ENCODE results near the gene CRYL1. TPM values are rescaled to one million over a fixed set of nuclear protein-coding genes. Genes with fewer than 3 reads are reported as not detected.
A peak's percentile ranks its signal among the peaks of the same experiment; 100 is the strongest.

The CRYL1 gene
- total and polyA plus RNA-seq, 2 of the 13 experiments (the other 11 are each of a cell fraction or from before 2014, with no cell fraction given) = 57.2 to 115 TPM

DNA sequence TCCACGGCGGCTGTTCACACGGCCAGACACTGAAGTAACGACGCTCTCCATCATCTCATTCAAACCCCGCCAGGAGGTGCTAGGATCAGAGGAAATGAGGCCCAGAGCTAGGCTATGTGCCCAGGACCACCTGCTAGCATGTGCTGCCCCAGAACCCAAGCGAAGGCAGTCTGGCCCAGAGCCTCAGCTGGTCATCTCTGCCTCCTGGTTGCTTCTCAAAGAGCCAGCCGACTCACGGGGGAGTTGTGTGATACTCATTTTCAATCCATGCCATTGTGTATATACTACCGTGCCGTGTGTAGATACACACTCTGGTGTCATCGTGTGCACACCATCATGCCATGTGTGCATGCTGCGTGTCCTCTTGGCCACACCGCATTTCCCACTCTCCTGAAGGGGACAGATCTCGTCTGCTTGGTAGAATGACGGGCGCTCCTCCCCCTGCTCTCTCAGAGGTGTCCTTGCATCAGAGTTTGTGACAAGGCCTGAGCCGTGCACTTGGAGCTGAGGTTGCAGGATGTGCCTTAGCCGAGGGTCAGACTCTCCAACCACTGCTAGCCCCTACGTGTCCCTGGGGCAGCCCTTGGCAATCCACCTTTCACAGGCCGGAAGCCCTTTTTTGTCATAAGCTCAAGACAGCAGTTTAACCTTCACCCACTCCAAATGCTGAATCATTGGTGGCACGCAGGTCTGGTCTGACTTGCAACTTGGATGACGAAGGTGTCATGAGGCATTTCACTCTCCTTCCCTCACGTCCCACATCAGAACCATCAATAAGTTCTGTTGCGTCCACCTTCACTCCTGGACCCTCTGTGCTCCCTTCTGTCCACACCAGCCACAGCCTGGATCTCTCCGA, 130.4 kb downstream of the CRYL1 start:
- intact Hi-C loops (cut with micrococcal nuclease; ENCODE audit: unreplicated experiment) = no loop called here
- ATAC-seq = peak; percentile 39
- Histone ChIP-seq H4K20me1 (ENCODE audit: insufficient read depth, low read length) (no peaks in the 10 kb centered on the region), H3K9ac (ENCODE audit: insufficient read depth, low read depth, low read length) (no peak overlapping the region), H2AFZ (ENCODE audit: low read length) (no peak overlapping the region), H3K36me3 (replicated peaks in 1 of 2; ENCODE audit: control insufficient read depth in 1 of 2, insufficient read depth in 2 of 2, low read length in 2 of 2) (no peaks in the 10 kb centered on the region), H3K79me2 (ENCODE audit: insufficient read depth, low read length) (no peaks in the 10 kb centered on the region), H3K27ac (ENCODE audit: extremely low read length, insufficient read depth, low read length) (no peak overlapping the region), H3K4me1 (ENCODE audit: insufficient read depth, low read length) (no peaks in the 10 kb centered on the region), H3K9me3 (ENCODE audit: low read length) (no peaks in the 10 kb centered on the region), H3K27me3 (ENCODE audit: control insufficient read depth in 1 of 2, insufficient read depth in 2 of 2, low read length in 2 of 2) (no peaks in the 10 kb centered on the region), H3K4me2 (ENCODE audit: low read depth, low read length) (no peak overlapping the region), H3K4me3 (replicated peaks in 1 of 3; ENCODE audit: insufficient read depth in 1 of 3, low read depth in 2 of 3, low read length in 3 of 3) (no peak overlapping the region)
- no peak for TF ChIP-seq PCBP2 (optimal IDR thresholded peaks at IDR 0.05; ENCODE audit: low read depth, low read length, poor library complexity, severe bottlenecking)
- no peak for TF ChIP-seq KLF13 (CRISPR knock-in tag; IDR thresholded peaks at IDR 0.05)
- TF ChIP-seq KAT7 (CRISPR knock-in tag; IDR thresholded peaks at IDR 0.05; ENCODE audit: borderline replicate concordance) = no peak
- no peak for TF ChIP-seq MED8 (CRISPR knock-in tag; IDR thresholded peaks at IDR 0.05; ENCODE audit: insufficient replicate concordance)
- no peak for TF ChIP-seq ZSCAN25 (CRISPR knock-in tag; IDR thresholded peaks at IDR 0.05)
- TF ChIP-seq SMARCE1 (IDR thresholded peaks at IDR 0.05; ENCODE audit: borderline replicate concordance) = no peak
- no peak for TF ChIP-seq ELF3 (CRISPR knock-in tag; IDR thresholded peaks at IDR 0.05)
- TF ChIP-seq PHF5A (CRISPR knock-in tag; IDR thresholded peaks at IDR 0.05; ENCODE audit: low read depth, unreplicated experiment) = no peak
- TF ChIP-seq HDAC1 (CRISPR knock-in tag; IDR thresholded peaks at IDR 0.05) = no peak
- no peak for TF ChIP-seq ISX (CRISPR knock-in tag; conservative IDR thresholded peaks at IDR 0.05)
- TF ChIP-seq ZNF501 (CRISPR knock-in tag; IDR thresholded peaks at IDR 0.05) = no peak
- no peak for TF ChIP-seq TBP (CRISPR knock-in tag; IDR thresholded peaks at IDR 0.05)
- TF ChIP-seq ZNF713 (CRISPR knock-in tag; IDR thresholded peaks at IDR 0.05) = no peak
- no peak for TF ChIP-seq DR1 (CRISPR knock-in tag; IDR thresholded peaks at IDR 0.05)
- no peak for TF ChIP-seq ZNF83 (CRISPR knock-in tag; IDR thresholded peaks at IDR 0.05; ENCODE audit: borderline replicate concordance)
- no peak for TF ChIP-seq SRY (CRISPR knock-in tag; IDR thresholded peaks at IDR 0.05)
- BruUV-seq (replicated peaks) = no TSS peak
- DNase-seq (ENCODE audit: low spot score) = no peak
- POLR2A ChIA-PET = no interaction called here
- CTCF ChIA-PET (ENCODE audit: low intra/inter-chr PET ratio, low total read pairs) = no interaction called here
- FAIRE-seq = no peak
- WGBS (ENCODE audit: low lambda C conversion rate) = 66% methylated on average over 21 of the region's 26 CpGs
- in situ Hi-C loops (cut with HindIII; ENCODE audit: extremely low pct_ligation_motif_present, low pct_unique_long_range_greater_than_20kb) = no loop called here

All from HepG2 (cell line).